Body of pancreas (tissue), 4 donors: Measurements from ENCODE around the gene EMD. TPM values are rescaled to one million over a fixed set of nuclear protein-coding genes. Genes with fewer than 3 reads are reported as not detected.

Experiments
- ATAC-seq: fragments of 150-250 bp; one replicate; pipeline ENCODE4 v1.9.1; 2016
- DNase-seq, 4 donors: peaks; one replicate each; pipeline ENCODE4 v3.0.0-alpha.2; 2019
- H3K27ac ChIP-seq, 4 donors: fragments of 200-600 bp; sonication (generic); 1 replicate in 3 of 4; 2 replicates in 1 of 4; pipeline versions ENCODE4 v1.5.1 to v1.6.1; 2016 to 2019; ENCODE audit warnings: mild to moderate bottlenecking in 1 of 4, mixed read lengths in 1 of 4, moderate library complexity in 1 of 4
- H3K27me3 ChIP-seq, 2 donors: fragments of 200-600 bp; sonication (generic); one replicate each; pipeline ENCODE4 v1.6.0; 2016; ENCODE audit warnings: mild to moderate bottlenecking in 1 of 2
- H3K36me3 ChIP-seq, 2 donors: fragments of 200-600 bp; sonication (generic); replicated peaks in 1 of 2; 2 replicates each; pipeline ENCODE4 v1.5.1; 2016; ENCODE audit warnings: low read depth in 2 of 2; ENCODE audit not compliant: insufficient read depth in 1 of 2
- H3K4me1 ChIP-seq: fragments of 200-600 bp; sonication (generic); one replicate; pipeline ENCODE4 v1.6.0; 2016
- H3K4me3 ChIP-seq, 2 donors: fragments of 200-600 bp; sonication (generic); 1 replicate in 1 of 2; 2 replicates in 1 of 2; pipeline ENCODE4 v1.5.1; 2016 to 2019
- H3K9me3 ChIP-seq, 3 donors: fragments of 200-600 bp; sonication (generic); 1 replicate in 2 of 3; 2 replicates in 1 of 3; pipeline ENCODE4 v1.5.1; 2016
- POLR2A ChIP-seq, 3 donors: fragments of 450-650 bp; IDR thresholded peaks; one replicate each; pipeline ENCODE4 v1.6.1; 2016; ENCODE audit warnings: antibody characterized with exemption in 3 of 3, mild to moderate bottlenecking in 2 of 3
- WGBS, 2 donors: methylation state at CpG; one replicate each; pipeline ENCODE4 v1.1.5; 2017; 5-methylcytosine and 5-hydroxymethylcytosine counted together
- intact Hi-C: fragments of 100-400 bp; cut with DNase I; formaldehyde crosslinking; loops from one replicate; pipeline ENCODE4 v1.15.1; 2023
- total RNA-seq, 2 donors: library from RNA; depleted of rRNA; stranded (reverse); fragments of >200 nt; gene quantifications; one replicate each; pipeline ENCODE4 v1.1.0, GENCODE V29; 2016
- TF ChIP-seq, protein P1 (sequence below), 7 experiments: fragments of 450-650 bp in 4 of 7; fragments of 200-600 bp in 3 of 7; sonication (generic) in 3 of 7; IDR thresholded peaks; one replicate each; pipeline ENCODE4 v1.5.1; 2016 to 2019; ENCODE audit warnings: antibody characterized with exemption in 7 of 7

The EMD gene
- total RNA-seq, 2 donors from 2014 or later = 23.6 to 28.3 TPM

DNA sequence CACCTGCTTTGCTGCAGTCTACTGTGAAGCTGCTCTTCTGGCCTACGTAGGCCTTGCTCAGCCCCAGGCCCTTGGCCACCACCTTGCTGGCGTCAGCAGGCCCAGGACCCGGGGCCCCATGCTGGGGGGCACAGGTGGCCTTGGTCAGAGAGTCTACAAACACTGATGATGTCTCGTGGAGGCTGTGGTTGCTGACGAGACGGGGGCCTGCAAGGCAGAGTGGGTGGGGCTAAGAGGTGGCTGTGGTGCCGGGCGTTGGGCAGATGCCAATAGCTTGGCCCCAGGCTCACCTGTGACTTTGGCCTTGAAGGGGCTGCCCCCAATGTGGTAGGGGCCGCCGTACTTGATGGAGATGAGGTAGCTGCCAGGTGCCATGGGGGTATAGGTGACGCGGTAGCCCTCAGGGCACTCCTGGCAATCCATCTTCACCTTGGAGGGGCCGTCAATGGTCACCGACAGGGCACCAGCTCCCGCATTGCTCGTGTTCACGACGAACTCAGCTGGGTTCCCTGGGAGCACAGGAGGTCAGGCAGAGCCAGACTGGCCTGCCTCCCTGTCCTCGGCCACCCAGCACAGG lies 29.6 kb upstream of the EMD start:
- no peak overlapping the region for H3K4me3 ChIP-seq
- no peak for TF ChIP-seq POLR2A (IDR thresholded peaks at IDR 0.05)
- TF ChIP-seq, protein P1, sequence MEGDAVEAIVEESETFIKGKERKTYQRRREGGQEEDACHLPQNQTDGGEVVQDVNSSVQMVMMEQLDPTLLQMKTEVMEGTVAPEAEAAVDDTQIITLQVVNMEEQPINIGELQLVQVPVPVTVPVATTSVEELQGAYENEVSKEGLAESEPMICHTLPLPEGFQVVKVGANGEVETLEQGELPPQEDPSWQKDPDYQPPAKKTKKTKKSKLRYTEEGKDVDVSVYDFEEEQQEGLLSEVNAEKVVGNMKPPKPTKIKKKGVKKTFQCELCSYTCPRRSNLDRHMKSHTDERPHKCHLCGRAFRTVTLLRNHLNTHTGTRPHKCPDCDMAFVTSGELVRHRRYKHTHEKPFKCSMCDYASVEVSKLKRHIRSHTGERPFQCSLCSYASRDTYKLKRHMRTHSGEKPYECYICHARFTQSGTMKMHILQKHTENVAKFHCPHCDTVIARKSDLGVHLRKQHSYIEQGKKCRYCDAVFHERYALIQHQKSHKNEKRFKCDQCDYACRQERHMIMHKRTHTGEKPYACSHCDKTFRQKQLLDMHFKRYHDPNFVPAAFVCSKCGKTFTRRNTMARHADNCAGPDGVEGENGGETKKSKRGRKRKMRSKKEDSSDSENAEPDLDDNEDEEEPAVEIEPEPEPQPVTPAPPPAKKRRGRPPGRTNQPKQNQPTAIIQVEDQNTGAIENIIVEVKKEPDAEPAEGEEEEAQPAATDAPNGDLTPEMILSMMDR (IDR thresholded peaks at IDR 0.05) = no peak
- peaks cover 0 to 2% of the 10 kb centered on the region in 2 donors for H3K36me3 ChIP-seq
- DNase-seq (no peak), ATAC-seq (no peak)
- no peak overlapping the region for H3K27ac ChIP-seq
- no peaks in the 10 kb centered on the region for H3K9me3 ChIP-seq
- intact Hi-C loops = no loop called here
- H3K4me1 ChIP-seq = no peaks in the 10 kb centered on the region
- H3K27me3 ChIP-seq = no peaks in the 10 kb centered on the region
- 67% methylated on average over 1 of the region's 19 CpGs; no CpG with 5 or more reads in 1 of the 2 donors for WGBS, 2 donors

DNA sequence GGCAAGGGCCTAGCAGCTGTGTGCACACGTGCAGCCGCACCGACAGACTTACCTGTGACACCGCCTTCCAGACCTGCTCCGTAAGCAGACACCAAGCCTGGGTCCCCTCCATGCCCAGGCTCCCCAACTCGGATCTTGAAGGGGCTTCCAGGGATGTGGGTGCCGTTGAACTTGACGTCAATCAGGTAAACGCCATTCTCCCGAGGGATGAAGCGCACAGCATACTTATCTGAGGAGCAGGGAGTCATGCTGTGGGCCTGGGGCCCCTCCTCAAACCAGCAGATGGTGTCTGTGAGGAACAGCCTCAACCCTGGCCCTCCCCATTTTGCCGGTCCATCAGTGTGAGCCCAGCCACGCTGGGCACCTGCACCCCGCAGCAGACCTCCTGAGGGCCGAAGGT lies 29.1 kb upstream of the EMD start:
- Histone ChIP-seq H3K27me3 (no peaks in the 10 kb centered on the region), H3K9me3 (no peaks in the 10 kb centered on the region), H3K4me3 (no peak overlapping the region), H3K27ac (no peak overlapping the region), H3K36me3 (peaks cover 0 to 2% of the 10 kb centered on the region in 2 donors), H3K4me1 (no peaks in the 10 kb centered on the region)
- ATAC-seq (no peak), DNase-seq (no peak)
- no peak for TF ChIP-seq POLR2A (IDR thresholded peaks at IDR 0.05)
- TF ChIP-seq, protein P1 (IDR thresholded peaks at IDR 0.05) = no peak
- intact Hi-C loops = no loop called here
- WGBS, 2 donors = 90% methylated on average over 14 of the region's 15 CpGs; no CpG with 5 or more reads in 1 of the 2 donors

DNA sequence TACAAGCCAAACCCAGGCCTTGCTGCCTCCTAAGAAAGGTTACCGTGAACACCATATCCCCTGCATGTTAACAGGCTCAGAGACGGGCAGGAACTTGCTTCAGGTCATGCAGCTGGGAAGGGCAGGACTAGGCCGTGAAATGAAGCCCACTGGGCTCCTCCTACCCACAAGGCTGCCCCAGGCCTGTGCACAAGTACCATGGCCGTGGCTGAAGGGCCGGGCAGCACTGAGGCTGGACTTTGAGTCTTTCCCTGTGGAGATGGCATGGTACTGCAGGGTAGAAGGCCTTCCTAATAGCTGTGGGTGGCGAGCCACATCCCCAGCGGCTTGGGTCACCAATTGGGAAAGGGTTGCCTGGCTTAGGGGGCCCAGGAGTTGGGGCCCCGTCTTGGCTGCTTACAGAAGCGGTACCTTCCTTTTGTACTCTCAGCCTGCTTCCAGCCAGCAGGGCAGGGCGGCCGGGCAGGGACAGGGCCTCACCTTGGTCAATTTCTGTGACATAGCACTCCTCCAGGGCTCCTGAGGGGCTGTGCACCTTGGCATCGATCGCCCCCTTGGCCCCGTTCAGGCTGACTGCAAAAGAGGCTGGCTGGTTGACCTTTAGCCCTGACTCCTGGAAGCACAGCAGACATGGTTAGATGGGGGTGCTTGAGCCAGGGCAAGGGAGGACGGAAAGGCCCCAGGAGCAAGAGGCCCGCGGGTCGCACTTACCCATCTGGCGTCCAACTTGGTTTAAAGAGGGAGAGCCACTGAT lies 28.5 kb upstream of the EMD start:
- no peak for DNase-seq
- 80 to 89% methylated on average over 1 to 13 of the region's 19 CpGs for WGBS, 2 donors
- Histone ChIP-seq H3K9me3 (no peaks in the 10 kb centered on the region), H3K36me3 (peaks cover 0 to 2% of the 10 kb centered on the region in 2 donors), H3K4me1 (no peaks in the 10 kb centered on the region), H3K27ac (no peak overlapping the region), H3K27me3 (no peaks in the 10 kb centered on the region), H3K4me3 (no peak overlapping the region)
- TF ChIP-seq, protein P1 (IDR thresholded peaks at IDR 0.05) = no peak
- intact Hi-C loops = no loop called here
- ATAC-seq = no peak

DNA sequence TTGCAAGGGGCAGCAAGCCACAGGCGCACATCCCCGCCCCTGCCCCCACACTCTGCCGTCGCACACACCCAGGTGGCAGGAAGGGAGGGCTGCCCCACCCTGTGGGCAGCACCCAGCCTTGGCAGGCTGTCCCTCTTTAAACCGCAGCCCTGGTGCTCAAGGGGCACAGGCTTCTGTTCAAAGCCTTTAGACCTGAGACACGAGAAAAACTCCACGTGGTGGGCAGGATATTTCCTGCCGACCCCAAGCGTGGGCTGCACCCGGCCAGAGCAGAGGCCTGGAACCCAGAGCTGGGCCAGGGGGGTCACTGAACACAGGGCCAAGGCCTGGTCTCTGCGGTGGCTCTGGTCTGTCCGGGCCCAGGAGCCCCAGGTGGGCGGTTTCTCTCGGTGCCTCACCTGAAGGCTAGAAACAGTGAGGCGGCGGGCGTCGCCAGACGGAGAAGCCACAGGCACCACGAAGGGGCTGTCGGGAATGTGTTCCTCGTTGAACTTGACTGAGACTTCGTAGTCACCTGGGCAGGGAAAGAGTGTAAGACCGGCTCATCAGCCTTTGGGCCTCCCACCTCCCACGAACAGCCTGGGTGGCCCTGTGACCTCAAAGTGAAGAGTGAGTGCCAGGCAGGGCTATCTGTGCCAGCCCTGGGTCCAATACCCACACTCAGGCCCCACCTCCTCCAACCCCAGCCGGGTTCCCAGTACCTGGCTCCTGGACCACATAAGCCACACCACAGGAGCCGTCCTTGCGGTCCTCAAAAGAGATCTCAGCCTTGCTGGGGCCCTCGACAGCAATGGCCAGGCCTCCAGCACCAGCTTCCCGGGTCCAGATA lies 27.7 kb upstream of the EMD start:
- H3K36me3 ChIP-seq = peaks cover 0 to 2% of the 10 kb centered on the region in 2 donors
- no peaks in the 10 kb centered on the region for H3K4me1 ChIP-seq
- no peaks in the 10 kb centered on the region for H3K9me3 ChIP-seq
- DNase-seq = no peak
- H3K27me3 ChIP-seq = no peaks in the 10 kb centered on the region
- WGBS, 2 donors = 86 to 97% methylated on average over 5 to 14 of the region's 30 CpGs
- no peak for ATAC-seq
- intact Hi-C loops = no loop called here
- H3K27ac ChIP-seq = no peak overlapping the region
- H3K4me3 ChIP-seq = no peak overlapping the region
- TF ChIP-seq POLR2A (IDR thresholded peaks at IDR 0.05) = no peak
- TF ChIP-seq, protein P1 (IDR thresholded peaks at IDR 0.05) = no peak
